HCT116 (cell line): ENCODE measurements around the gene AMOTL2. TPM values are rescaled to one million over a fixed set of nuclear protein-coding genes. Genes with fewer than 3 reads are reported as not detected.

Experiments
- ATAC-seq: fragments of 200-7000 bp; cut with Tn5 transposase; 2 replicates; pipeline ENCODE4 v1.9.1; 2020; ENCODE audit warnings: mild to moderate bottlenecking, moderate library complexity
- BruUV-seq: library from RNA; stranded (reverse); fragments of 400-500 nt; replicated peaks from 2 replicates; lab custom pipeline; 2021; lab: Mats Ljungman, UMichigan
- CTCF ChIA-PET: fragments of 300-600 bp; sonication (Branson Sonifier 250); formaldehyde crosslinking; loops from one replicate; lab custom pipeline; 2021; ENCODE audit warnings: antibody characterized with exemption; lab: Charles Lee
- POLR2A ChIA-PET: fragments of 300-600, 350-600 bp; sonication (Branson Sonifier 250); formaldehyde crosslinking; loops from one replicate; lab custom pipeline; 2021; ENCODE audit warnings: antibody characterized with exemption; lab: Charles Lee
- RAD21 ChIA-PET, 2 experiments: fragments of 300-600 bp; sonication (Branson Sonifier 250); formaldehyde crosslinking; loops; one replicate each; lab custom pipeline; 2023; ENCODE audit warnings: low total read pairs in 2 of 2; ENCODE audit not compliant: uncharacterized antibody in 2 of 2, unreplicated experiment in 2 of 2, low non-redundant PET in 1 of 2; lab: Charles Lee
- DNase-seq: peaks from one replicate; pipeline ENCODE4 v3.0.0-alpha.2; 2010; ENCODE audit warnings: low read depth, low spot score
- H2AFZ ChIP-seq: fragments of 200-600 bp; shearing (Covaris generic), sonication (generic); 2 replicates; pipeline ENCODE4 v1.6.1; 2017; ENCODE audit warnings: low read depth, mixed run types, mixed read lengths, antibody characterized with exemption, low read length; ENCODE audit not compliant: poor library complexity, severe bottlenecking
- H3K27ac ChIP-seq: 2 replicates; pipeline ENCODE4 v1.5.1; 2012; ENCODE audit warnings: low read depth, low read length
- H3K27me3 ChIP-seq: fragments of 200-600 bp; sonication (generic); 2 replicates; pipeline ENCODE4 v1.6.1; 2016; ENCODE audit warnings: mixed run types, low read length, mixed read lengths; ENCODE audit not compliant: insufficient read depth
- H3K36me3 ChIP-seq, 2 experiments: fragments of 200-500 bp in 1 of 2; fragments of 200-600 bp in 1 of 2; sonication (Bioruptor generic) in 1 of 2; sonication (generic) in 1 of 2; 2 replicates each; pipeline versions ENCODE4 v1.5.1 to v1.6.1; 2014 to 2016; ENCODE audit warnings: low read length in 2 of 2, inconsistent platforms in 1 of 2, mixed read lengths in 1 of 2, mixed run types in 1 of 2; ENCODE audit not compliant: insufficient read depth in 2 of 2, control insufficient read depth in 1 of 2
- H3K4me1 ChIP-seq, 2 experiments: fragments of 200-600 bp in 1 of 2; sonication (generic) in 1 of 2; 2 replicates each; pipeline versions ENCODE4 v1.5.1 to v1.6.1; 2012 to 2017; ENCODE audit warnings: low read length in 2 of 2, inconsistent platforms in 1 of 2, mild to moderate bottlenecking in 1 of 2, mixed read lengths in 1 of 2, mixed run types in 1 of 2, moderate library complexity in 1 of 2; ENCODE audit not compliant: insufficient read depth in 2 of 2, control insufficient read depth in 1 of 2
- H3K4me2 ChIP-seq: fragments of 200-600 bp; sonication (generic); 2 replicates; pipeline ENCODE4 v1.6.1; 2017; ENCODE audit warnings: mixed run types, low read length, mixed read lengths
- H3K4me3 ChIP-seq, 2 experiments: fragments of 200-600 bp in 1 of 2; sonication (generic) in 1 of 2; replicated peaks in 1 of 2; 2 replicates each; pipeline ENCODE4 v1.5.1; 2011 to 2016; ENCODE audit warnings: low read length in 2 of 2, control low read depth in 1 of 2, low read depth in 1 of 2, mild to moderate bottlenecking in 1 of 2, mixed read lengths in 1 of 2, mixed run types in 1 of 2
- H3K79me2 ChIP-seq: fragments of 200-600 bp; sonication (generic); 2 replicates; pipeline ENCODE4 v1.6.1; 2017; ENCODE audit warnings: mild to moderate bottlenecking, mixed run types, low read length, moderate library complexity, mixed read lengths; ENCODE audit not compliant: insufficient read depth
- H3K9ac ChIP-seq: fragments of 200-600 bp; sonication (generic); 2 replicates; pipeline ENCODE4 v1.6.1; 2016; ENCODE audit warnings: low read length, mixed read lengths
- H3K9me2 ChIP-seq: fragments of 200-600 bp; sonication (generic), shearing (Covaris generic); 2 replicates; pipeline ENCODE4 v1.6.1; 2017; ENCODE audit warnings: mixed run types, mild to moderate bottlenecking, moderate library complexity; ENCODE audit not compliant: insufficient read depth
- H3K9me3 ChIP-seq, 2 experiments: fragments of 200-500 bp in 1 of 2; fragments of 200-600 bp in 1 of 2; sonication (Bioruptor generic) in 1 of 2; sonication (generic) in 1 of 2; 2 replicates each; pipeline ENCODE4 v1.6.1; 2014 to 2017; ENCODE audit warnings: low read length in 2 of 2, mixed read lengths in 2 of 2, inconsistent platforms in 1 of 2, low read depth in 1 of 2, mild to moderate bottlenecking in 1 of 2, mixed run types in 1 of 2, moderate library complexity in 1 of 2; ENCODE audit not compliant: control insufficient read depth in 1 of 2, insufficient read depth in 1 of 2
- H4K20me1 ChIP-seq: fragments of 200-600 bp; sonication (generic), shearing (Covaris generic); 2 replicates; pipeline ENCODE4 v1.6.1; 2017; ENCODE audit warnings: mixed run types, mild to moderate bottlenecking, moderate library complexity; ENCODE audit not compliant: insufficient read depth
- CBX3 ChIP-seq: IDR thresholded peaks from 2 replicates; pipeline ENCODE4 v1.6.1; 2012; ENCODE audit warnings: low read depth
- EGR1 ChIP-seq: IDR thresholded peaks from 2 replicates; pipeline ENCODE4 v1.6.1; 2012; ENCODE audit warnings: low read depth
- ELF1 ChIP-seq: IDR thresholded peaks from 2 replicates; pipeline ENCODE4 v1.6.1; 2012; ENCODE audit warnings: low read depth, borderline replicate concordance
- EZH2 ChIP-seq: fragments of 200-600 bp; sonication (generic); IDR thresholded peaks from 2 replicates; pipeline ENCODE4 v1.6.1; 2017; ENCODE audit warnings: antibody characterized with exemption, mixed run types
- JUND ChIP-seq: IDR thresholded peaks from 2 replicates; pipeline ENCODE4 v1.6.1; 2012
- MAX ChIP-seq: IDR thresholded peaks from 2 replicates; pipeline ENCODE4 v1.6.1; 2012
- SRF ChIP-seq: IDR thresholded peaks from 2 replicates; pipeline ENCODE4 v1.6.1; 2012; ENCODE audit warnings: low read depth
- TCF7L2 ChIP-seq: IDR thresholded peaks from 2 replicates; pipeline ENCODE4 v1.7.0; 2011; ENCODE audit warnings: borderline replicate concordance, inconsistent platforms; ENCODE audit not compliant: insufficient read depth, insufficient read length; ENCODE audit errors: extremely low read depth
- YY1 ChIP-seq: IDR thresholded peaks from 2 replicates; pipeline ENCODE4 v1.6.1; 2011; ENCODE audit warnings: low read length, low read depth, moderate library complexity, mild to moderate bottlenecking; ENCODE audit not compliant: insufficient replicate concordance; ENCODE audit errors: extremely low read depth
- ZBTB33 ChIP-seq: IDR thresholded peaks from 2 replicates; pipeline ENCODE4 v1.6.1; 2011; ENCODE audit warnings: mild to moderate bottlenecking, low read length, moderate library complexity; ENCODE audit not compliant: insufficient replicate concordance; ENCODE audit errors: extremely low read depth
- intact Hi-C: fragments of 100-400 bp; cut with micrococcal nuclease; formaldehyde crosslinking; loops from 2 replicates; pipeline ENCODE4 v1.10.0; 2022
- total RNA-seq: library from RNA; stranded (reverse); gene quantifications from one replicate; pipeline ENCODE4 v1.2.1, GENCODE V29; 2021; ENCODE audit not compliant: unreplicated experiment
- TF ChIP-seq, protein P1 (sequence below): IDR thresholded peaks from 2 replicates; pipeline ENCODE4 v1.6.1; 2012; ENCODE audit warnings: low read depth

AMOTL2 gene
- total RNA-seq, 1 experiment from 2014 or later: 54.0 TPM

DNA sequence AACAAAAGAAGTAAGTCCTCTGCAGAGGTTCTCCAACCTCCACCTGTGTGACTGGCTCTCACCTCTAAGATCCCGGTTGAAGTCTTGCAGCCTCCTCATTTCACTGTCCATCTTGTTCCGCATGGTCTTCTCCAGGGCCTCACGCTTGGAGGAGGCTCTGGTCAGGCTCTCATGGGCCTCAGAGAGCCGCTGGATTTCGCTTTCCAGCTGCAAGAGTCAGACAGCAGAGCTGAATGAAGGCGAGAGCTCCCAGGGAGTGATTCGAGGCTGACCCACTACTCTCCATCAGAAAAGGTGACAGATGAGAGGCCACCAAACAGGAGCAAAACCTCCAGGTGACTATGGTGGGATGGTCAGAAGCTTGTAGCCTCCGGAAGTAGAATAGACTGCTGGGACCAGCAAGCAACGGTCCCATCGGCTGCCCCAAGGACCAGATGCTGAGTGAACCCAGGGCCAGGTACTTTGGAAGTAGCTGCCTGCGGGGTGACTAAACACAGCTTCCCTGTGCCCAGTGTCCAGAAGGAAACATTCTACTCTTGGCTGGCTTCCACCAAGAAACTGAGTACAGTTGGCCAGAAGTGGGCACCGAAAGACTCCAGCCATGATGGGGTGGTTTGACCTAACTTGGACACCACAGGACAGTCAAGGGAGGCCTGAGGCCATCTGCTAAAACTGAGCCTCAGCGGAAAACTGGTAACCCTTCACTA, 7.9 kb downstream of the AMOTL2 start:
- H3K9me2 ChIP-seq: no peaks in the 10 kb centered on the region
- peaks cover 45 to 94% of the 10 kb centered on the region in 2 experiments for H3K4me1 ChIP-seq
- H4K20me1 ChIP-seq: peaks cover 1% of the 10 kb centered on the region; the same call in 1 of the 2 replicates
- no peak for ATAC-seq
- ChIA-PET RAD21 (no interaction called here), CTCF (interaction anchor here (1.1 to 1.7 kb wide), 2 partner anchors 53 to 58 kb away, joined by 3 to 7 read pairs; no protein-coding TSS in a partner anchor), POLR2A (no interaction called here)
- intact Hi-C loops: no loop called here
- H3K27me3 ChIP-seq: no peaks in the 10 kb centered on the region
- H3K36me3 ChIP-seq: peaks cover 23 to 84% of the 10 kb centered on the region in 2 experiments
- BruUV-seq: no TSS peak
- H3K9me3 ChIP-seq: no peaks in the 10 kb centered on the region
- H2AFZ ChIP-seq: no peak overlapping the region
- TF ChIP-seq EZH2 (no peak), MAX (no peak), EGR1 (no peak), ZBTB33 (no peak), YY1 (no peak), JUND (no peak), ELF1 (no peak), TCF7L2 (no peak), SRF (no peak), CBX3 (no peak)
- TF ChIP-seq, protein P1, sequence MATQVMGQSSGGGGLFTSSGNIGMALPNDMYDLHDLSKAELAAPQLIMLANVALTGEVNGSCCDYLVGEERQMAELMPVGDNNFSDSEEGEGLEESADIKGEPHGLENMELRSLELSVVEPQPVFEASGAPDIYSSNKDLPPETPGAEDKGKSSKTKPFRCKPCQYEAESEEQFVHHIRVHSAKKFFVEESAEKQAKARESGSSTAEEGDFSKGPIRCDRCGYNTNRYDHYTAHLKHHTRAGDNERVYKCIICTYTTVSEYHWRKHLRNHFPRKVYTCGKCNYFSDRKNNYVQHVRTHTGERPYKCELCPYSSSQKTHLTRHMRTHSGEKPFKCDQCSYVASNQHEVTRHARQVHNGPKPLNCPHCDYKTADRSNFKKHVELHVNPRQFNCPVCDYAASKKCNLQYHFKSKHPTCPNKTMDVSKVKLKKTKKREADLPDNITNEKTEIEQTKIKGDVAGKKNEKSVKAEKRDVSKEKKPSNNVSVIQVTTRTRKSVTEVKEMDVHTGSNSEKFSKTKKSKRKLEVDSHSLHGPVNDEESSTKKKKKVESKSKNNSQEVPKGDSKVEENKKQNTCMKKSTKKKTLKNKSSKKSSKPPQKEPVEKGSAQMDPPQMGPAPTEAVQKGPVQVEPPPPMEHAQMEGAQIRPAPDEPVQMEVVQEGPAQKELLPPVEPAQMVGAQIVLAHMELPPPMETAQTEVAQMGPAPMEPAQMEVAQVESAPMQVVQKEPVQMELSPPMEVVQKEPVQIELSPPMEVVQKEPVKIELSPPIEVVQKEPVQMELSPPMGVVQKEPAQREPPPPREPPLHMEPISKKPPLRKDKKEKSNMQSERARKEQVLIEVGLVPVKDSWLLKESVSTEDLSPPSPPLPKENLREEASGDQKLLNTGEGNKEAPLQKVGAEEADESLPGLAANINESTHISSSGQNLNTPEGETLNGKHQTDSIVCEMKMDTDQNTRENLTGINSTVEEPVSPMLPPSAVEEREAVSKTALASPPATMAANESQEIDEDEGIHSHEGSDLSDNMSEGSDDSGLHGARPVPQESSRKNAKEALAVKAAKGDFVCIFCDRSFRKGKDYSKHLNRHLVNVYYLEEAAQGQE: no peak
- no peak overlapping the region for H3K9ac ChIP-seq
- peaks cover 60% of the 10 kb centered on the region for H3K79me2 ChIP-seq
- H3K4me3 ChIP-seq: no peak overlapping the region
- no peak overlapping the region for H3K4me2 ChIP-seq
- no peak for DNase-seq
- peak overlapping the region; percentile 78 for H3K27ac ChIP-seq
